ENCODE measurements around the gene DHRS7B.
A peak's percentile ranks its signal among the peaks of the same experiment; 100 is the strongest.

Gene DHRS7B

GRCh38 chr17:21169496-21169895, 42.7 kb downstream of the DHRS7B start:
- H3K4me3 Mint-ChIP-seq, result no peak overlapping the region
- H3K27ac Mint-ChIP-seq, result no peak overlapping the region
- H3K4me1 Mint-ChIP-seq (ENCODE audit: low read depth in 2 of 2), result peaks cover 7 to 17% of the 10 kb centered on the region in 2 donors
- no peak for ATAC-seq (replicated peaks)
- H3K9me3 Mint-ChIP-seq, result no peaks in the 10 kb centered on the region
- DNase-seq, result no peak
- H3K27me3 Mint-ChIP-seq, result no peaks in the 10 kb centered on the region
- peaks cover 3% of the 10 kb centered on the region for H3K36me3 Mint-ChIP-seq (ENCODE audit: insufficient read depth)

GRCh38 chr17:21170809-21171208, 44.0 kb downstream of the DHRS7B start:
- Mint-ChIP-seq H3K4me1 (ENCODE audit: low read depth in 2 of 2) (peaks cover 7 to 17% of the 10 kb centered on the region in 2 donors), H3K27ac (peak overlapping the region; percentile 8 to 57)
- no peak for ATAC-seq (replicated peaks)

GRCh38 chr17:21171309-21171922, 44.7 kb downstream of the DHRS7B start:
- peak overlapping the region; percentile 8 to 57 for H3K27ac Mint-ChIP-seq
- H3K4me3 Mint-ChIP-seq, result no peak overlapping the region
- no peaks in the 10 kb centered on the region for H3K27me3 Mint-ChIP-seq
- ATAC-seq (replicated peaks) (no peak), DNase-seq (no peak)
- peaks cover 7 to 17% of the 10 kb centered on the region in 2 donors for H3K4me1 Mint-ChIP-seq (ENCODE audit: low read depth in 2 of 2)
- H3K36me3 Mint-ChIP-seq (ENCODE audit: insufficient read depth), result peaks cover 3% of the 10 kb centered on the region
- no peaks in the 10 kb centered on the region for H3K9me3 Mint-ChIP-seq

More at GRCh38 chr17:21170809-21171208, 44.0 kb downstream of the DHRS7B start:
- Mint-ChIP-seq H3K27me3 (no peaks in the 10 kb centered on the region), H3K9me3 (no peaks in the 10 kb centered on the region), H3K4me3 (no peak overlapping the region), H3K36me3 (ENCODE audit: insufficient read depth) (peaks cover 3% of the 10 kb centered on the region)
- DNase-seq, result no peak

- Mint-ChIP-seq H3K27me3 (no peaks in the 10 kb centered on the region), H3K27ac (no peak overlapping the region)
- no peak for ATAC-seq (replicated peaks)
Observed at GRCh38 chr17:21171970-21172510, 45.3 kb downstream of the DHRS7B start.

GRCh38 chr17:21172846-21173245, 46.1 kb downstream of the DHRS7B start:
- Mint-ChIP-seq H3K4me1 (ENCODE audit: low read depth in 2 of 2) (peaks cover 7 to 17% of the 10 kb centered on the region in 2 donors), H3K36me3 (ENCODE audit: insufficient read depth) (peaks cover 5% of the 10 kb centered on the region)

More at GRCh38 chr17:21171970-21172510, 45.3 kb downstream of the DHRS7B start:
- H3K4me1 Mint-ChIP-seq (ENCODE audit: low read depth in 2 of 2), result peaks cover 7 to 17% of the 10 kb centered on the region in 2 donors
- H3K4me3 Mint-ChIP-seq, result no peak overlapping the region
- no peak for DNase-seq
- H3K36me3 Mint-ChIP-seq (ENCODE audit: insufficient read depth), result peaks cover 3% of the 10 kb centered on the region
- no peaks in the 10 kb centered on the region for H3K9me3 Mint-ChIP-seq

GRCh38 chr17:21173543-21173942, 46.8 kb downstream of the DHRS7B start:
- Mint-ChIP-seq H3K4me3 (no peak overlapping the region), H3K27ac (no peak overlapping the region), H3K9me3 (no peaks in the 10 kb centered on the region), H3K27me3 (no peaks in the 10 kb centered on the region), H3K36me3 (ENCODE audit: insufficient read depth) (peaks cover 3% of the 10 kb centered on the region), H3K4me1 (ENCODE audit: low read depth in 2 of 2) (peaks cover 7 to 17% of the 10 kb centered on the region in 2 donors)
- ATAC-seq (replicated peaks) (no peak), DNase-seq (no peak)

More at GRCh38 chr17:21172846-21173245, 46.1 kb downstream of the DHRS7B start:
- no peak for DNase-seq
- no peaks in the 10 kb centered on the region for H3K27me3 Mint-ChIP-seq
- H3K4me3 Mint-ChIP-seq, result no peak overlapping the region
- no peaks in the 10 kb centered on the region for H3K9me3 Mint-ChIP-seq
- no peak for ATAC-seq (replicated peaks)
- H3K27ac Mint-ChIP-seq, result no peak overlapping the region

- H3K36me3 Mint-ChIP-seq (ENCODE audit: insufficient read depth), result peaks cover 3% of the 10 kb centered on the region
- no peak overlapping the region for H3K4me3 Mint-ChIP-seq
- no peak for ATAC-seq (replicated peaks)
- no peak overlapping the region for H3K27ac Mint-ChIP-seq
- no peaks in the 10 kb centered on the region for H3K9me3 Mint-ChIP-seq
- H3K27me3 Mint-ChIP-seq, result no peaks in the 10 kb centered on the region
- peaks cover 7 to 17% of the 10 kb centered on the region in 2 donors for H3K4me1 Mint-ChIP-seq (ENCODE audit: low read depth in 2 of 2)
- DNase-seq, result no peak
Observed at GRCh38 chr17:21174186-21174585, 47.4 kb downstream of the DHRS7B start.

- DNase-seq (no peak), ATAC-seq (replicated peaks) (no peak)
- Mint-ChIP-seq H3K27ac (no peak overlapping the region), H3K4me1 (ENCODE audit: low read depth in 2 of 2) (peaks cover 7 to 17% of the 10 kb centered on the region in 2 donors), H3K27me3 (no peaks in the 10 kb centered on the region), H3K9me3 (no peaks in the 10 kb centered on the region), H3K4me3 (no peak overlapping the region), H3K36me3 (ENCODE audit: insufficient read depth) (peaks cover 3% of the 10 kb centered on the region)
Observed at GRCh38 chr17:21174713-21175112, 47.9 kb downstream of the DHRS7B start.

- DNase-seq, result no peak
- Mint-ChIP-seq H3K9me3 (no peaks in the 10 kb centered on the region), H3K4me1 (ENCODE audit: low read depth in 2 of 2) (peaks cover 0 to 5% of the 10 kb centered on the region in 2 donors), H3K27me3 (no peaks in the 10 kb centered on the region), H3K27ac (peak overlapping the region in 1 of 2 donors; percentile 38), H3K4me3 (no peak overlapping the region), H3K36me3 (ENCODE audit: insufficient read depth) (peaks cover 3% of the 10 kb centered on the region)
- ATAC-seq (replicated peaks), result no peak
Observed at GRCh38 chr17:21176773-21177395, 50.1 kb downstream of the DHRS7B start.

- ATAC-seq (replicated peaks), result no peak
- H3K27ac Mint-ChIP-seq, result no peak overlapping the region
- H3K4me1 Mint-ChIP-seq (ENCODE audit: low read depth in 2 of 2), result peaks cover 0 to 5% of the 10 kb centered on the region in 2 donors
- H3K4me3 Mint-ChIP-seq, result no peak overlapping the region
- peaks cover 7% of the 10 kb centered on the region for H3K36me3 Mint-ChIP-seq (ENCODE audit: insufficient read depth)
- no peaks in the 10 kb centered on the region for H3K27me3 Mint-ChIP-seq
- DNase-seq, result no peak
- H3K9me3 Mint-ChIP-seq, result no peaks in the 10 kb centered on the region
Observed at GRCh38 chr17:21177401-21177800, 50.6 kb downstream of the DHRS7B start.

GRCh38 chr17:21177854-21178600, 51.3 kb downstream of the DHRS7B start:
- ATAC-seq (replicated peaks) (no peak), DNase-seq (no peak)
- H3K27me3 Mint-ChIP-seq, result no peaks in the 10 kb centered on the region
- peaks cover 0 to 5% of the 10 kb centered on the region in 2 donors for H3K4me1 Mint-ChIP-seq (ENCODE audit: low read depth in 2 of 2)
- no peak overlapping the region for H3K4me3 Mint-ChIP-seq
- no peak overlapping the region for H3K27ac Mint-ChIP-seq
- H3K9me3 Mint-ChIP-seq, result no peaks in the 10 kb centered on the region
- H3K36me3 Mint-ChIP-seq (ENCODE audit: insufficient read depth), result peaks cover 7% of the 10 kb centered on the region

GRCh38 chr17:21183468-21183867, 56.7 kb downstream of the DHRS7B start:
- H3K27ac Mint-ChIP-seq, result peak overlapping the region in 1 of 2 donors; percentile 44
- peaks cover 9% of the 10 kb centered on the region for H3K36me3 Mint-ChIP-seq (ENCODE audit: insufficient read depth)
- H3K9me3 Mint-ChIP-seq, result no peaks in the 10 kb centered on the region
- DNase-seq (no peak), ATAC-seq (replicated peaks) (no peak)
- H3K27me3 Mint-ChIP-seq, result no peaks in the 10 kb centered on the region
- no peak overlapping the region for H3K4me3 Mint-ChIP-seq
- no peaks in the 10 kb centered on the region for H3K4me1 Mint-ChIP-seq (ENCODE audit: low read depth in 2 of 2)

GRCh38 chr17:21184570-21184969, 57.8 kb downstream of the DHRS7B start:
- DNase-seq (no peak), ATAC-seq (replicated peaks) (no peak)
- H3K27me3 Mint-ChIP-seq, result no peaks in the 10 kb centered on the region
- peaks cover 9% of the 10 kb centered on the region for H3K36me3 Mint-ChIP-seq (ENCODE audit: insufficient read depth)
- no peaks in the 10 kb centered on the region for H3K9me3 Mint-ChIP-seq
- no peaks in the 10 kb centered on the region for H3K4me1 Mint-ChIP-seq (ENCODE audit: low read depth in 2 of 2)
- no peak overlapping the region for H3K27ac Mint-ChIP-seq
- no peak overlapping the region for H3K4me3 Mint-ChIP-seq

Measured in effector memory CD8-positive, alpha-beta T cell (primary cell).